Vagina (tissue), 2 donors: ENCODE results near the gene ZDHHC22. TPM values are rescaled to one million over a fixed set of nuclear protein-coding genes. Genes with fewer than 3 reads are reported as not detected.
A peak's percentile ranks its signal among the peaks of the same experiment; 100 is the strongest.

ENCODE experiments used
- DNase-seq, 2 donors: peaks; one replicate each; pipeline ENCODE4 v3.0.0-alpha.2; 2017; ENCODE audit errors: extremely low spot score in 2 of 2
- H3K27ac ChIP-seq: fragments of 200-600 bp; sonication (generic); one replicate; pipeline ENCODE4 v1.5.1; 2019
- H3K27me3 ChIP-seq: fragments of 200-600 bp; sonication (generic); one replicate; pipeline ENCODE4 v1.5.1; 2019
- H3K36me3 ChIP-seq, 2 donors: fragments of 200-600 bp; sonication (generic); one replicate each; pipeline ENCODE4 v1.5.1; 2017 to 2019
- H3K4me1 ChIP-seq: fragments of 200-600 bp; sonication (generic); one replicate; pipeline ENCODE4 v1.5.1; 2019
- H3K4me3 ChIP-seq, 2 donors: fragments of 200-600 bp; sonication (generic); 1 replicate in 1 of 2; 2 replicates in 1 of 2; pipeline ENCODE4 v1.5.1; 2016 to 2019
- H3K9me3 ChIP-seq: fragments of 200-600 bp; sonication (generic); one replicate; pipeline ENCODE4 v1.5.1; 2019
- CTCF ChIP-seq, 3 experiments: fragments of 450-650 bp in 2 of 3; fragments of 200-600 bp in 1 of 3; sonication (generic) in 1 of 3; IDR thresholded peaks; one replicate each; pipeline ENCODE4 v1.5.1; 2017 to 2019; ENCODE audit warnings: antibody characterized with exemption in 3 of 3, mild to moderate bottlenecking in 2 of 3, moderate library complexity in 2 of 3
- POLR2A ChIP-seq, 2 donors: fragments of 450-650 bp; IDR thresholded peaks; one replicate each; pipeline ENCODE4 v1.6.1; 2017; ENCODE audit warnings: antibody characterized with exemption in 2 of 2, mild to moderate bottlenecking in 2 of 2, moderate library complexity in 2 of 2
- POLR2AphosphoS5 ChIP-seq, 2 donors: sonication (generic); formaldehyde crosslinking; IDR thresholded peaks; one replicate each; pipeline ENCODE4 v1.9.0; 2017; ENCODE audit warnings: antibody characterized with exemption in 2 of 2, mild to moderate bottlenecking in 2 of 2, low read depth in 1 of 2; ENCODE audit not compliant: insufficient read depth in 1 of 2
- intact Hi-C: fragments of 100-400 bp; cut with DNase I; formaldehyde crosslinking; loops from one replicate; pipeline ENCODE4 v1.15.1; 2023
- total RNA-seq: library from RNA; depleted of rRNA; stranded (reverse); fragments of >200 nt; gene quantifications from one replicate; pipeline ENCODE4 v1.2.3, GENCODE V29; 2016

Gene ZDHHC22
- total RNA-seq, 1 donor from 2014 or later = not detected

- Histone ChIP-seq H3K4me1 (peaks cover 28% of the 10 kb centered on the region), H3K27ac (no peak overlapping the region), H3K4me3 (no peak overlapping the region), H3K27me3 (peaks cover 4% of the 10 kb centered on the region), H3K9me3 (no peaks in the 10 kb centered on the region), H3K36me3 (no peaks in the 10 kb centered on the region)
- no peak for DNase-seq
- no peak for TF ChIP-seq POLR2AphosphoS5 (IDR thresholded peaks at IDR 0.05; ENCODE audit: insufficient read depth in 1 of 2, low read depth in 1 of 2)
- no peak for TF ChIP-seq POLR2A (IDR thresholded peaks at IDR 0.05)
- TF ChIP-seq CTCF (IDR thresholded peaks at IDR 0.05) = no peak
- intact Hi-C loops = no loop called here
These were observed 612 bp upstream of the ZDHHC22 start for GRCh38 chr14:77142005-77142800.

- Histone ChIP-seq H3K4me3 (peak overlapping the region; percentile 26 to 33), H3K27me3 (peaks cover 4% of the 10 kb centered on the region), H3K27ac (no peak overlapping the region), H3K9me3 (no peaks in the 10 kb centered on the region), H3K4me1 (peaks cover 28% of the 10 kb centered on the region), H3K36me3 (no peaks in the 10 kb centered on the region)
- intact Hi-C loops = no loop called here
- TF ChIP-seq POLR2A (IDR thresholded peaks at IDR 0.05) (no peak), POLR2AphosphoS5 (IDR thresholded peaks at IDR 0.05; ENCODE audit: insufficient read depth in 1 of 2, low read depth in 1 of 2) (no peak), CTCF (IDR thresholded peaks at IDR 0.05) (no peak)
- DNase-seq = no peak
These were observed 1.0 kb downstream of the ZDHHC22 start for GRCh38 chr14:77140359-77141213.

GRCh38 chr14:77139540-77140358 lies 1.8 kb downstream of the ZDHHC22 start:
- Histone ChIP-seq H3K4me1 (peaks cover 28% of the 10 kb centered on the region), H3K27ac (no peak overlapping the region), H3K4me3 (peak overlapping the region in 1 of 2 donors; percentile 26), H3K27me3 (peaks cover 4% of the 10 kb centered on the region), H3K9me3 (no peaks in the 10 kb centered on the region), H3K36me3 (no peaks in the 10 kb centered on the region)
- intact Hi-C loops = no loop called here
- TF ChIP-seq POLR2A (IDR thresholded peaks at IDR 0.05) (no peak), CTCF (IDR thresholded peaks at IDR 0.05) (no peak), POLR2AphosphoS5 (IDR thresholded peaks at IDR 0.05; ENCODE audit: insufficient read depth in 1 of 2, low read depth in 1 of 2) (no peak)
- no peak for DNase-seq

- Histone ChIP-seq H3K27ac (no peak overlapping the region), H3K36me3 (no peaks in the 10 kb centered on the region), H3K9me3 (no peaks in the 10 kb centered on the region), H3K4me3 (peak overlapping the region in 1 of 2 donors; percentile 26), H3K27me3 (peaks cover 4% of the 10 kb centered on the region), H3K4me1 (peaks cover 28% of the 10 kb centered on the region)
- intact Hi-C loops = no loop called here
- no peak for TF ChIP-seq POLR2A (IDR thresholded peaks at IDR 0.05)
- TF ChIP-seq POLR2AphosphoS5 (IDR thresholded peaks at IDR 0.05; ENCODE audit: insufficient read depth in 1 of 2, low read depth in 1 of 2) = no peak
- TF ChIP-seq CTCF (IDR thresholded peaks at IDR 0.05) = no peak
- DNase-seq = no peak
These were observed 2.6 kb downstream of the ZDHHC22 start for GRCh38 chr14:77139022-77139421.
